Heart right ventricle (tissue), 16 donors: Measurements from ENCODE around the gene CDKL2. TPM values are rescaled to one million over a fixed set of nuclear protein-coding genes. Genes with fewer than 3 reads are reported as not detected.
A peak's percentile ranks its signal among the peaks of the same experiment; 100 is the strongest.

Experiments
- ATAC-seq, 8 donors: fragments of 200-7000 bp; cut with Tn5 transposase; one replicate each; pipeline ENCODE4 v1.9.1; 2020; ENCODE audit warnings: mild to moderate bottlenecking in 8 of 8, moderate library complexity in 8 of 8, moderate number of reproducible peaks in 1 of 8
- DNase-seq, 2 donors: peaks; one replicate each; pipeline ENCODE4 v3.0.0-alpha.2; 2020
- H3K27ac ChIP-seq, 10 donors: fragments of 200-600 bp; sonication (generic) in 2 of 10; one replicate each; pipeline versions ENCODE4 v1.5.0 to v1.8.0; 2020 to 2022; ENCODE audit warnings: mild to moderate bottlenecking in 3 of 10
- H3K27me3 ChIP-seq, 7 donors: fragments of 200-600 bp; one replicate each; pipeline ENCODE4 v1.8.0; 2021 to 2022; ENCODE audit warnings: mild to moderate bottlenecking in 2 of 7
- H3K36me3 ChIP-seq, 9 donors: fragments of 200-600 bp; sonication (generic) in 1 of 9; one replicate each; pipeline versions ENCODE4 v1.5.0 to v1.8.0; 2020 to 2022; ENCODE audit warnings: mild to moderate bottlenecking in 2 of 9
- H3K4me1 ChIP-seq, 9 donors: fragments of 200-600 bp; sonication (generic) in 1 of 9; one replicate each; pipeline versions ENCODE4 v1.5.0 to v1.8.0; 2020 to 2022; ENCODE audit warnings: mild to moderate bottlenecking in 4 of 9
- H3K4me3 ChIP-seq, 10 donors: fragments of 200-600 bp; sonication (generic) in 2 of 10; one replicate each; pipeline versions ENCODE4 v1.5.0 to v1.8.0; 2020 to 2022; ENCODE audit warnings: mild to moderate bottlenecking in 7 of 10, moderate library complexity in 2 of 10
- H3K9me3 ChIP-seq, 11 donors: fragments of 200-600 bp in 10 of 11; sonication (generic) in 2 of 11; one replicate each; pipeline versions ENCODE4 v1.5.0 to v1.8.0; 2013 to 2022; ENCODE audit warnings: mild to moderate bottlenecking in 2 of 11, control low read depth in 1 of 11, moderate library complexity in 1 of 11
- CTCF ChIP-seq, 9 donors: fragments of 200-600 bp; sonication (generic) in 2 of 9; IDR thresholded peaks; one replicate each; pipeline versions ENCODE4 v1.5.0 to v1.8.0; 2021 to 2022; ENCODE audit warnings: antibody characterized with exemption in 9 of 9, mild to moderate bottlenecking in 5 of 9, moderate library complexity in 1 of 9
- WGBS, 2 donors: extraction: QIAGEN DNeasy Blood & Tissue Kit; methylation state at CpG; one replicate each; pipeline ENCODE4 v1.1.7; 2013; ENCODE audit warnings: inconsistent platforms in 1 of 2; 5-methylcytosine and 5-hydroxymethylcytosine counted together
- intact Hi-C, 10 donors: fragments of 100-400 bp; cut with DNase I; formaldehyde crosslinking; loops; one replicate each; pipeline versions ENCODE4 v1.11.1 to v1.14.2; 2022
- polyA plus RNA-seq, 2 donors: library from polyadenylated mRNA; stranded (reverse); fragments of 200-250 nt; gene quantifications; one replicate each; pipeline ENCODE4 v1.2.3, GENCODE V29; 2013
- total RNA-seq, 10 donors: library from RNA; stranded (reverse); fragmentation: NEBNext Ultra II Directional in 3 of 10; extraction: Animal tissue kit (Norgen Biotek cat#: 25700) in 3 of 10; gene quantifications; one replicate each; pipeline versions ENCODE4 v1.2.1 to v1.2.4, GENCODE V29; 2021 to 2023
- donor health status: Arrhythmogenic right ventricular cardiomyopathy.
- donor health status: ischemic (EF 13 %, LVEDD 7.1; RV severe dilation, severe dysfunction).
- donor health status: healthy with polysubstance abuse.
- donor health status: DM: no; HTN: yes; CAD: no.
- donor health status: DM: no; HTN: no; CAD: no.
- donor health status: ischemic (EF 25% LVEDD 6.9; RV normal size, moderate dysfunction).
- donor health status: ischemic (EF 25% LVEDD 5.7; RV mildly dilated, moderate dysfunction).
- donor health status: healthy.
- donor health status: DM: yes; HTN: yes; CAD: no.
- donor health status: Ischemic cardiomyopathy.
- donor health status: ischemic (EF 35%, LVEDD 5.7; RV mildly dilated, moderate dysfunction).
- donor health status: nonischemic (EF 11% LVEDD 7.7; RV severe dilation, severe dysfunction).
- donor health status: DM: yes; HTN: yes; CAD: no.
- donor health status: PGD.
- donor health status: ischemic (EF 29% LVEDD 5.4; RV normal size, mild dysfunction).
- donor health status: nonischemic (EF 23%, LVEDD 6.1; RV moderate dilation, normal function).

The CDKL2 gene
- total and polyA plus RNA-seq, 12 donors = 0.01 to 0.56 (median 0.31) TPM; not detected in 2

GRCh38 chr4:75655562-75655961 is 25.2 kb upstream of the CDKL2 start:
- H3K27ac ChIP-seq = peak overlapping the region in 1 of 10 donors; percentile 32
- H3K9me3 ChIP-seq = no peaks in the 10 kb centered on the region
- 88% methylated on average over 2 of the region's 2 CpGs for WGBS, 2 donors
- peaks cover 0 to 100% (median 27%) of the 10 kb centered on the region in 9 donors for H3K36me3 ChIP-seq
- intact Hi-C loops = loop anchor here in 2 of 10 donors (5.0 to 10.0 kb wide), 3 partner anchors 67 to 189 kb away; partner anchors contain the start of gene USO1 (in 1 of the 2)
- no peak overlapping the region for H3K4me3 ChIP-seq
- DNase-seq (no peak), ATAC-seq (no peak)
- H3K27me3 ChIP-seq = no peaks in the 10 kb centered on the region
- peaks cover 0 to 15% (median 10%) of the 10 kb centered on the region in 9 donors for H3K4me1 ChIP-seq
- TF ChIP-seq CTCF (IDR thresholded peaks at IDR 0.05) = no peak

- H3K4me1 ChIP-seq = peaks cover 0 to 12% (median 8%) of the 10 kb centered on the region in 9 donors
- H3K4me3 ChIP-seq = no peak overlapping the region
- DNase-seq = no peak
- WGBS, 2 donors = 76 to 89% methylated on average over 1 of the region's 1 CpG
- H3K9me3 ChIP-seq = no peaks in the 10 kb centered on the region
- no peak for TF ChIP-seq CTCF (IDR thresholded peaks at IDR 0.05)
- ATAC-seq = no peak
- peaks cover 0 to 100% (median 27%) of the 10 kb centered on the region in 9 donors for H3K36me3 ChIP-seq
- H3K27ac ChIP-seq = no peak overlapping the region
- H3K27me3 ChIP-seq = no peaks in the 10 kb centered on the region
- intact Hi-C loops = loop anchor here in 2 of 10 donors (5.0 to 10.0 kb wide), 3 partner anchors 67 to 190 kb away; partner anchors contain the start of gene USO1 (in 1 of the 2)
Measured at GRCh38 chr4:75654905-75655304, 24.6 kb upstream of the CDKL2 start.

- TF ChIP-seq CTCF (IDR thresholded peaks at IDR 0.05) = peak; percentile 18 to 65 (median 47)
- H3K27ac ChIP-seq = no peak overlapping the region
Measured at GRCh38 chr4:75653845-75654503, 23.6 kb upstream of the CDKL2 start.

DNA sequence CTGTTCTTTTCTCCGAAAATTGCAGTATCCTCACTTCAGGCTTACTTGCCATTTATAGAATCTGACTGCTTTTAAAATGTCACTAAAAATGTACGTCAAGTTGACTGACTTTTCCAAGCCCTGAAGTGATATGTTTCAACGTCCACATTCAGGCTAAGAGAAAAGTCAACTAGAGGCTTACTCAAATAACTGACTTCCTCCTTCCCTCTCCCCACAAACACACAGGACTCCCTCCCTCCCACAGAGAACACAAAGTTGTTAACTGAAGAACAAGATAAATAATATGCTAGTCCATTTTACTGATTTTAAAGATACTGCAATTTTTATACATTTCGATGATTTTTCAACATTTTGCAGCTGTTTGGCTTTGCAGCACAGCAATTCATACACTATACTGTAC is 13.8 kb upstream of the CDKL2 start:
- no peaks in the 10 kb centered on the region for H3K9me3 ChIP-seq
- no peaks in the 10 kb centered on the region for H3K27me3 ChIP-seq
- H3K36me3 ChIP-seq = peaks cover 0 to 73% (median 37%) of the 10 kb centered on the region in 9 donors
- H3K4me1 ChIP-seq = peaks cover 0 to 9% (median 0%) of the 10 kb centered on the region in 9 donors
- no peak overlapping the region for H3K4me3 ChIP-seq
- intact Hi-C loops = no loop called here
- H3K27ac ChIP-seq = no peak overlapping the region
- TF ChIP-seq CTCF (IDR thresholded peaks at IDR 0.05) = no peak
- DNase-seq = no peak
- ATAC-seq = no peak
- WGBS, 2 donors = 68 to 72% methylated on average over 4 of the region's 4 CpGs

More at GRCh38 chr4:75653845-75654503, 23.6 kb upstream of the CDKL2 start:
- Histone ChIP-seq H3K27me3 (no peaks in the 10 kb centered on the region), H3K36me3 (peaks cover 0 to 100% (median 31%) of the 10 kb centered on the region in 9 donors), H3K4me1 (peaks cover 0 to 6% (median 0%) of the 10 kb centered on the region in 9 donors), H3K4me3 (no peak overlapping the region), H3K9me3 (no peaks in the 10 kb centered on the region)
- DNase-seq (no peak), ATAC-seq (peak in 4 of 8 donors; percentile 51 to 61 (median 54))
- 66 to 75% methylated on average over 2 of the region's 2 CpGs for WGBS, 2 donors
- intact Hi-C loops = loop anchor here in 2 of 10 donors (10.0 kb wide), 2 partner anchors 151 to 191 kb away; no protein-coding TSS in a partner anchor
